SK-N-SH (cell line): ENCODE data around the gene PCDHGA1. TPM values are rescaled to one million over a fixed set of nuclear protein-coding genes. Genes with fewer than 3 reads are reported as not detected.

ENCODE experiments used
- CTCF ChIA-PET: fragments of 300-600, 350-600 bp; formaldehyde crosslinking; extraction: SDS; loops from one replicate; lab custom pipeline; 2021; lab: Yijun Ruan, JAX
- POLR2A ChIA-PET: fragments of 350-600 bp; sonication (Branson Sonifier 250); formaldehyde crosslinking; extraction: SDS; loops from one replicate; lab custom pipeline; 2020; ENCODE audit warnings: antibody characterized with exemption, inconsistent platforms; lab: Yijun Ruan, JAX
- DNase-seq: peaks from one replicate; pipeline ENCODE4 v3.0.0; 2012
- H2AFZ ChIP-seq: fragments of 200-600 bp; sonication (generic); 2 replicates; pipeline ENCODE4 v1.8.1; 2016; ENCODE audit warnings: antibody characterized with exemption, mild to moderate bottlenecking, low read depth
- H3F3A ChIP-seq: fragments of 200-600 bp; sonication (generic); replicated peaks from 2 replicates; pipeline ENCODE3; 2016; ENCODE audit warnings: antibody characterized with exemption, mild to moderate bottlenecking; ENCODE audit not compliant: insufficient read depth
- H3K27ac ChIP-seq, 2 experiments: fragments of 200-500 bp in 1 of 2; fragments of 200-600 bp in 1 of 2; sonication (Bioruptor generic) in 1 of 2; sonication (generic), shearing (Covaris generic) in 1 of 2; 2 replicates each; pipeline versions ENCODE4 v1.5.1 to v1.6.1; 2014 to 2016; ENCODE audit warnings: low read depth in 2 of 2, inconsistent platforms in 1 of 2, low read length in 1 of 2, mild to moderate bottlenecking in 1 of 2, mixed read lengths in 1 of 2
- H3K27me3 ChIP-seq: fragments of 200-600 bp; sonication (generic), shearing (Covaris generic); 2 replicates; pipeline ENCODE4 v1.6.1; 2016; ENCODE audit warnings: mixed run types; ENCODE audit not compliant: insufficient read depth
- H3K36me3 ChIP-seq, 2 experiments: fragments of 200-500 bp in 1 of 2; fragments of 200-600 bp in 1 of 2; sonication (Bioruptor generic) in 1 of 2; sonication (generic) in 1 of 2; replicated peaks in 1 of 2; 2 replicates each; pipeline versions ENCODE3 to v1.5.1; 2014 to 2016; ENCODE audit warnings: low read length in 1 of 2, mild to moderate bottlenecking in 1 of 2; ENCODE audit not compliant: insufficient read depth in 2 of 2, control insufficient read depth in 1 of 2
- H3K4me1 ChIP-seq, 2 experiments: fragments of 200-500 bp in 1 of 2; fragments of 200-600 bp in 1 of 2; sonication (Bioruptor generic) in 1 of 2; sonication (generic), shearing (Covaris generic) in 1 of 2; 2 replicates each; pipeline versions ENCODE4 v1.5.1 to v1.6.1; 2014 to 2016; ENCODE audit warnings: low read depth in 1 of 2, low read length in 1 of 2, mixed run types in 1 of 2; ENCODE audit not compliant: insufficient read depth in 2 of 2, control insufficient read depth in 1 of 2
- H3K4me2 ChIP-seq: fragments of 200-600 bp; sonication (generic), shearing (Covaris generic); 2 replicates; pipeline ENCODE4 v1.6.1; 2017; ENCODE audit warnings: mixed run types
- H3K4me3 ChIP-seq, 2 experiments: fragments of 200-500 bp in 1 of 2; fragments of 200-600 bp in 1 of 2; sonication (Bioruptor generic) in 1 of 2; sonication (generic), shearing (Covaris generic) in 1 of 2; 2 replicates each; pipeline versions ENCODE4 v1.5.1 to v1.8.1; 2014 to 2016; ENCODE audit warnings: low read depth in 2 of 2, inconsistent platforms in 1 of 2, low read length in 1 of 2, mild to moderate bottlenecking in 1 of 2, mixed read lengths in 1 of 2, moderate library complexity in 1 of 2
- H3K79me2 ChIP-seq: fragments of 200-600 bp; sonication (generic); 2 replicates; pipeline ENCODE4 v1.8.1; 2017; ENCODE audit warnings: mild to moderate bottlenecking; ENCODE audit not compliant: insufficient read depth
- H3K9ac ChIP-seq: fragments of 200-600 bp; sonication (generic); 2 replicates; pipeline ENCODE4 v1.6.1; 2017; ENCODE audit warnings: mixed run types
- H3K9me2 ChIP-seq: fragments of 200-600 bp; sonication (generic); 2 replicates; pipeline ENCODE4 v1.6.1; 2017; ENCODE audit warnings: mixed run types
- H3K9me3 ChIP-seq: fragments of 200-600 bp; sonication (generic); 2 replicates; pipeline ENCODE4 v1.6.1; 2017; ENCODE audit warnings: mixed run types, mild to moderate bottlenecking, moderate library complexity
- H4K20me1 ChIP-seq: fragments of 200-600 bp; sonication (generic); 2 replicates; pipeline ENCODE4 v1.6.1; 2017; ENCODE audit warnings: mild to moderate bottlenecking, mixed run types; ENCODE audit not compliant: insufficient read depth
- CTCF ChIP-seq: fragments of 200-600 bp; sonication (generic); IDR thresholded peaks from 2 replicates; pipeline ENCODE4 v1.6.1; 2017; ENCODE audit warnings: antibody characterized with exemption, mild to moderate bottlenecking, moderate library complexity
- ELF1 ChIP-seq: IDR thresholded peaks from 2 replicates; pipeline ENCODE4 v1.4.0; 2012
- EZH2phosphoT487 ChIP-seq: fragments of 200-600 bp; sonication (generic); IDR thresholded peaks from 2 replicates; pipeline ENCODE4 v1.6.1; 2017; ENCODE audit warnings: low read depth, mixed run types, mild to moderate bottlenecking, antibody characterized with exemption, moderate library complexity, borderline replicate concordance
- FOSL2 ChIP-seq: IDR thresholded peaks from 2 replicates; pipeline ENCODE4 v1.4.0; 2012; ENCODE audit warnings: low read depth, mild to moderate bottlenecking, moderate library complexity, borderline replicate concordance
- FOXM1 ChIP-seq: IDR thresholded peaks from 2 replicates; pipeline ENCODE4 v1.4.0; 2012; ENCODE audit warnings: low read depth, mild to moderate bottlenecking
- IRF3 ChIP-seq: fragments of 150-350 bp; IDR thresholded peaks from 2 replicates; pipeline ENCODE4 v1.6.1; 2016; ENCODE audit warnings: mild to moderate bottlenecking, low read depth, low read length
- JUND ChIP-seq: IDR thresholded peaks from 2 replicates; pipeline ENCODE4 v1.4.0; 2012
- MXI1 ChIP-seq: IDR thresholded peaks from 2 replicates; pipeline ENCODE4 v1.6.1; 2012; ENCODE audit warnings: mild to moderate bottlenecking, low read depth, low read length, improper control_type of control experiment
- PBX3 ChIP-seq: IDR thresholded peaks from 2 replicates; pipeline ENCODE4; 2012
- POLR2AphosphoS5 ChIP-seq: IDR thresholded peaks from 2 replicates; pipeline ENCODE4 v1.6.1; 2012; ENCODE audit warnings: low read depth, low read length
- RAD21 ChIP-seq: IDR thresholded peaks from 2 replicates; pipeline ENCODE4 v1.6.1; 2012; ENCODE audit warnings: mild to moderate bottlenecking, low read length
- RXRA ChIP-seq: IDR thresholded peaks from 2 replicates; pipeline ENCODE4 v1.4.0; 2012; ENCODE audit warnings: low read depth, mild to moderate bottlenecking, borderline replicate concordance
- SIN3A ChIP-seq: IDR thresholded peaks from 2 replicates; pipeline ENCODE4 v1.6.1; 2012; ENCODE audit warnings: low read depth, mild to moderate bottlenecking, low read length, moderate library complexity, borderline replicate concordance
- TAF1 ChIP-seq: IDR thresholded peaks from 2 replicates; pipeline ENCODE4 v1.6.1; 2012; ENCODE audit warnings: low read depth, mild to moderate bottlenecking, low read length, moderate library complexity, borderline replicate concordance
- TEAD4 ChIP-seq: IDR thresholded peaks from 2 replicates; pipeline ENCODE4 v1.4.0; 2012; ENCODE audit warnings: mild to moderate bottlenecking, borderline replicate concordance; ENCODE audit not compliant: insufficient read depth
- ZBTB33 ChIP-seq: IDR thresholded peaks from 2 replicates; pipeline ENCODE4 v1.4.0; 2012; ENCODE audit warnings: low read depth, borderline replicate concordance
- WGBS: methylation state at CpG from one replicate; pipeline ENCODE4 v1.1.6; 2017; ENCODE audit warnings: low lambda C conversion rate; 5-methylcytosine and 5-hydroxymethylcytosine counted together
- polyA plus RNA-seq, 3 experiments: library from polyadenylated mRNA; depleted of rRNA; stranded (reverse); fragments of >200 nt; gene quantifications; 2 replicates each; pipeline ENCODE4 v1.2.3, GENCODE V29; 2012

The PCDHGA1 gene
- polyA plus RNA-seq, 1 of the 3 experiments (the other 2 are of a cell fraction): 1.2 TPM

- Histone ChIP-seq H3K4me1 (no peaks in the 10 kb centered on the region; a peak in 1 of 4 replicates), H3K27ac (peak overlapping the region in 1 of 2 experiments; percentile 7; a peak in 1 of 4 replicates), H3K27me3 (no peaks in the 10 kb centered on the region), H3F3A (no peaks in the 10 kb centered on the region), H3K9ac (no peak overlapping the region), H3K36me3 (peaks cover 0 to 51% of the 10 kb centered on the region in 2 experiments), H3K4me2 (no peak overlapping the region), H2AFZ (no peak overlapping the region), H3K4me3 (no peak overlapping the region), H3K9me3 (peaks cover 7% of the 10 kb centered on the region), H4K20me1 (no peaks in the 10 kb centered on the region)
- DNase-seq: no peak
- CTCF ChIA-PET: interaction anchor here (1.1 to 2.8 kb wide), 3 partner anchors 14 to 28 kb away, joined by 3 to 17 read pairs (median 3); no protein-coding TSS in a partner anchor
- WGBS: 96% methylated on average over 2 of the region's 2 CpGs
- POLR2A ChIA-PET: no interaction called here
- TF ChIP-seq FOSL2 (no peak), JUND (no peak), FOXM1 (no peak), ZBTB33 (no peak), RAD21 (no peak), PBX3 (no peak), SIN3A (no peak), TAF1 (no peak), MXI1 (no peak)
- TF ChIP-seq, all 33 proteins: peak for 0
- Histone ChIP-seq H3K79me2 (peaks cover 6% of the 10 kb centered on the region; the same call in 1 of the 2 replicates), H3K9me2 (no peaks in the 10 kb centered on the region)
Measured at GRCh38 chr5:141543053-141543452, 212.7 kb downstream of the PCDHGA1 start.

- no peak overlapping the region for H2AFZ ChIP-seq
- TF ChIP-seq EZH2phosphoT487 (no peak), IRF3 (no peak), RXRA (no peak), RAD21 (no peak), CTCF (no peak), TEAD4 (no peak), JUND (no peak), ELF1 (no peak), ZBTB33 (no peak), POLR2AphosphoS5 (no peak)
- ChIA-PET CTCF (interaction anchor here (0.8 to 3.7 kb wide), 2 partner anchors 10 to 72 kb away, joined by 3 to 25 read pairs; partner anchors contain the start of gene DIAPH1), POLR2A (interaction anchor here (0.6 kb wide), 1 partner anchor 922 kb away, joined by 5 read pairs; no protein-coding TSS in a partner anchor)
- peaks cover 8% of the 10 kb centered on the region for H3K9me3 ChIP-seq
- no peak overlapping the region for H3K4me3 ChIP-seq
- H3F3A ChIP-seq: peaks cover 4% of the 10 kb centered on the region
- no peaks in the 10 kb centered on the region for H4K20me1 ChIP-seq
- H3K9me2 ChIP-seq: no peaks in the 10 kb centered on the region
- no peak overlapping the region for H3K4me2 ChIP-seq
- DNase-seq: no peak
- H3K79me2 ChIP-seq: peaks cover 12% of the 10 kb centered on the region; the same call in 1 of the 2 replicates
- H3K9ac ChIP-seq: no peak overlapping the region
- WGBS: 100% methylated on average over 1 of the region's 1 CpG
- peaks cover 0 to 59% of the 10 kb centered on the region in 2 experiments for H3K36me3 ChIP-seq
- no peaks in the 10 kb centered on the region; a peak in 1 of 4 replicates for H3K4me1 ChIP-seq
- H3K27me3 ChIP-seq: no peaks in the 10 kb centered on the region
- H3K27ac ChIP-seq: no peak overlapping the region
Measured at GRCh38 chr5:141547488-141547887, 217.2 kb downstream of the PCDHGA1 start.
